Loucy (cell line): ENCODE results near the gene CRYBB3.

Source experiments
- CTCF ChIP-seq: fragments of 200-600 bp; sonication (generic); conservative IDR thresholded peaks from 2 replicates; pipeline ENCODE4 v1.5.1; 2014; ENCODE audit warnings: mild to moderate bottlenecking, antibody characterized with exemption, low read length
- EZH2phosphoT487 ChIP-seq: fragments of 200-600 bp; IDR thresholded peaks from 2 replicates; pipeline ENCODE4 v1.6.1; 2018; ENCODE audit warnings: antibody characterized with exemption, mild to moderate bottlenecking, moderate library complexity, borderline replicate concordance

GRCh38 chr22:25197340-25197739, 2.3 kb upstream of the CRYBB3 start:
- TF ChIP-seq CTCF (no peak), EZH2phosphoT487 (no peak)
